Endothelial cell of hepatic sinusoid (primary cell): Measurements from ENCODE around the gene MYMX.

Experiments
- in situ Hi-C: cut with HindIII; loops from 2 replicates; pipeline ENCODE4 v1.10.0; 2017; ENCODE audit warnings: low sequenced_read_pairs

The MYMX gene

DNA sequence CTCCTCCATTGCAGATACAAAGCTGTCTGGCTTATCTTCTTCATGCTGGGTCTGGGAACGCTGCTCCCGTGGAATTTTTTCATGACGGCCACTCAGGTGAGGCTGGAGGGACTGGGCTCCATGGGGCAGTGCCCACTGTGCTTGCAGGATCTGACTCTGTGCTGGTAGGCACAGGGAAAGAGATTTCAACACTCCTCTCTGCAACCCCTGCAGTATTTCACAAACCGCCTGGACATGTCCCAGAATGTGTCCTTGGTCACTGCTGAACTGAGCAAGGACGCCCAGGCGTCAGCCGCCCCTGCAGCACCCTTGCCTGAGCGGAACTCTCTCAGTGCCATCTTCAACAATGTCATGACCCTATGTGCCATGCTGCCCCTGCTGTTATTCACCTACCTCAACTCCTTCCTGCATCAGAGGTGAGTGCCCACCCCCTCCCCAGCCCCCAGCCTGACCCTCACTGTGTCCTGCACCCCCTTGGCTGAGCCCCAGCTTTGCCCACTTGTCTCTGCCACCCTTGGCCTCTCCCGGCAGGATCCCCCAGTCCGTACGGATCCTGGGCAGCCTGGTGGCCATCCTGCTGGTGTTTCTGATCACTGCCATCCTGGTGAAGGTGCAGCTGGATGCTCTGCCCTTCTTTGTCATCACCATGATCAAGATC, 12.8 kb downstream of the MYMX start:
- in situ Hi-C loops, result loop anchor here (5.0 to 10.0 kb wide), 3 partner anchors 45 to 122 kb away; no protein-coding TSS in a partner anchor

DNA sequence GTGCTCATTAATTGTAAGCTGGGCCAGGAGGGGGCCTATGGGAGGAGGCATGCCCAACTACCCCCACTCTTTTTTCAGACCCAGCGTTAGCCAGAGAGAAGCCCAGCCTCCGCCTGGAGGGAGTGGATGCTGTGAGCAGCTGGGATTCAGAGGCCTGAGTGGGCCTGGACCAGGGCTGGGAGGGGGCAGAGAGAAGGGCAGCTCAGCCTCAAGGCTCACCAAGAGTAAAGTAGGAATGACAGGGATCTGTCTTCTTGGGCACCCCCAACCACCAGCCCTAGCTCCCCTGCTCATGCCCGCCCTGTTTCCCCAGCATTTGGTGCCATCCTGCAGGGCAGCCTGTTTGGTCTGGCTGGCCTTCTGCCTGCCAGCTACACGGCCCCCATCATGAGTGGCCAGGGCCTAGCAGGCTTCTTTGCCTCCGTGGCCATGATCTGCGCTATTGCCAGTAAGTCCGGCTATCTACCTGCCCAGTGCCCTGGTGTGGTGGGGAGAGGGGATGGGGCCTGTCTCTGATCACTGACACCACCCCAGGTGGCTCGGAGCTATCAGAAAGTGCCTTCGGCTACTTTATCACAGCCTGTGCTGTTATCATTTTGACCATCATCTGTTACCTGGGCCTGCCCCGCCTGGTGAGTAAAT, 13.4 kb downstream of the MYMX start:
- in situ Hi-C loops, result loop anchor here (5.0 to 10.0 kb wide), 3 partner anchors 45 to 123 kb away; no protein-coding TSS in a partner anchor

DNA sequence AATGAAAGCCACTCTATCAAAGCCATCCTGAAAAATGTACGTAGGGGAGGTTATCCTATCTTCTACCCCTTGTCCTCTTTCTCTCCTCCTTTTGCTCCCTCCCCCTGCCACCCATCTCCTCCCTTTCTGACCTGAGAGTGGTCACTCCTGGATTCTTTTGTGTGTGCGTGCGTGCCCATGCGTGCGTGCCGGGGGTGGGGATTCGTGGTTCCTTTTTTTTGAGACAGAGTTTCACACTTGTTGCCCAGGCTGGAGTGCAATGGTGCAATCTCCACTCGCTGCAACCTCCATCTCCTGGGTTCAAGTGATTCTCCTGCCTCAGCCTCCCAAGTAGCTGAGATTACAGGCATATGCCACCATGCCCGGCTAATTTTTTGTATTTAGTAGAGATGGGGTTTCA, 14.7 kb downstream of the MYMX start:
- in situ Hi-C loops, result loop anchor here (5.0 to 10.0 kb wide), 3 partner anchors 47 to 124 kb away; no protein-coding TSS in a partner anchor

DNA sequence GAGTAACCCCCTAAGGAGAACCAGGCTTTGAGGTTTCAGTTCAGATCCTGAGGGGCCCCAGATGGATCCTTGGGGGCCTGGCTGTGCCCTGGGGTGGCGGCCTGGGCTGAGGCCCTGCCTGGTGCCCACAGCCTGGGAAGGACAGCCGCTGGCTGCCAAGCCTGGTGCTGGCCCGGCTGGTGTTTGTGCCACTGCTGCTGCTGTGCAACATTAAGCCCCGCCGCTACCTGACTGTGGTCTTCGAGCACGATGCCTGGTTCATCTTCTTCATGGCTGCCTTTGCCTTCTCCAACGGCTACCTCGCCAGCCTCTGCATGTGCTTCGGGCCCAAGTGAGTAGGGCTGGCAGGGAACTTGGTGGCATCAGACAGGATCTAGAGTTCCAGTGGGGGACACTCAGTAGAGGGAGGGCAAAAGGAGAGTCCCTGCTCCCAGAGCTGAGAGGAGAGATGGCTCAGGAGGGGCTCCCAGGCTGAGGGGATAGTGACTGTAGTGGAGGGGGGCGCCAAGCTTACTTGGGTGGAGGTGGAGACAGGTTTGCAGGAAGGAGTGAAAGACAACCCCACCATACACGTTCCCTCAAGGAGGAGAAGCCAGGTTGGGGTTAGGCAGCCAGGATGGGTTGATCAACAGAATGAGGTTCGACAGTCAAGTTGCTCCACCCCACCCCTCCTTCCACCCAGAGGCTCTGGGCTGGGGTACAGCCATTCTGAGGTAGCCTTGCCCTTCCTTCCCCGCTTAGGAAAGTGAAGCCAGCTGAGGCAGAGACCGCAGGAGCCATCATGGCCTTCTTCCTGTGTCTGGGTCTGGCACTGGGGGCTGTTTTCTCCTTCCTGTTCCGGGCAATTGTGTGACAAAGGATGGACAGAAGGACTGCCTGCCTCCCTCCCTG, 16.2 kb downstream of the MYMX start:
- in situ Hi-C loops, result loop anchor here (5.0 to 10.0 kb wide), 3 partner anchors 48 to 126 kb away; no protein-coding TSS in a partner anchor

DNA sequence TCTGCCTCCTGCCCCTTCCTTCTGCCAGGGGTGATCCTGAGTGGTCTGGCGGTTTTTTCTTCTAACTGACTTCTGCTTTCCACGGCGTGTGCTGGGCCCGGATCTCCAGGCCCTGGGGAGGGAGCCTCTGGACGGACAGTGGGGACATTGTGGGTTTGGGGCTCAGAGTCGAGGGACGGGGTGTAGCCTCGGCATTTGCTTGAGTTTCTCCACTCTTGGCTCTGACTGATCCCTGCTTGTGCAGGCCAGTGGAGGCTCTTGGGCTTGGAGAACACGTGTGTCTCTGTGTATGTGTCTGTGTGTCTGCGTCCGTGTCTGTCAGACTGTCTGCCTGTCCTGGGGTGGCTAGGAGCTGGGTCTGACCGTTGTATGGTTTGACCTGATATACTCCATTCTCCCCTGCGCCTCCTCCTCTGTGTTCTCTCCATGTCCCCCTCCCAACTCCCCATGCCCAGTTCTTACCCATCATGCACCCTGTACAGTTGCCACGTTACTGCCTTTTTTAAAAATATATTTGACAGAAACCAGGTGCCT, 16.9 kb downstream of the MYMX start:
- in situ Hi-C loops, result loop anchor here (5.0 to 10.0 kb wide), 3 partner anchors 49 to 126 kb away; no protein-coding TSS in a partner anchor

DNA sequence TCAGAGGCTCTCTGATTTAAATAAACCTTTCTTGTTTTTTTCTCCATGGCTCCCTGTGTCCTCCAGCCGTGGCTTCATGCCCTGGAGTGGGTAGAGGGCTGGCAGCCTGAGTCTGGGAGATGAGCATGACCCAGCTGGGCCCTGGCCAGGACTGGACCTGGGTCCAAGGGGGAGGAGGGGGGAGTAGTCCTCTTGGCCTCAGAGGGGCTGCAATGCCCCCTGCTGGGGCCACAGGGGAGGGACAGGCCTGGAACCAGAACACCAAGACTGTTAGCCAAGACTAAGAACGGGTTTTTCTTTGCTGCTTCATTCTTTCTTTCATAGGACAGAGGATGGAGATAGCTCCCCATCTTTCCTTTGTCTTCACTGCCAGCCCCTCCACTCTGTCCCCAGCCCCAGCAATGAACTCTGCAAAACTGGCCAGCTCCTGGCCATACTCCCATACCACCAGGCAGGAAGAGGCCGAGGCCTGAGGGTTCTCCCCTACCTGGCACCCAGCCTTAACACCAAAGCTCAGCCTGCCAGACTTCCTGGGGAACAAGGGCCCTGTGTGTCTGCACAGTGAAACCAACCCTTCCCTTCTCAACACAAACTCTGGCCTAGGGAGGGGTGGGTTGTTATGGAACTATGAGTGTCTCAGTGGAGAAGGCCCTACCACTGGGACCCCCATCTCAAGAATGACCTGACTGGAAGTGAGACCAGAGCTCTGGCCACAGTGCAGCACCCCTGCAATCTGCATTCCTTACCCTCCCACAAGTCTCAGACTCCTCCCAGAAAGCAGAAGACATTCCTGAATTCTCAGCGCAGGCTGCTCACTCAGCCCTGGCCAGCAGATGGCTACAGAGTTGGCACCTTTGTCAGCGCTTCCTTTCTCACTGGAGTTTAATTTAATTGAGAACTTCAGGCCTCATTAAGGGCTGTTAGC, 17.6 kb downstream of the MYMX start:
- in situ Hi-C loops, result loop anchor here (5.0 to 10.0 kb wide), 3 partner anchors 50 to 127 kb away; no protein-coding TSS in a partner anchor

DNA sequence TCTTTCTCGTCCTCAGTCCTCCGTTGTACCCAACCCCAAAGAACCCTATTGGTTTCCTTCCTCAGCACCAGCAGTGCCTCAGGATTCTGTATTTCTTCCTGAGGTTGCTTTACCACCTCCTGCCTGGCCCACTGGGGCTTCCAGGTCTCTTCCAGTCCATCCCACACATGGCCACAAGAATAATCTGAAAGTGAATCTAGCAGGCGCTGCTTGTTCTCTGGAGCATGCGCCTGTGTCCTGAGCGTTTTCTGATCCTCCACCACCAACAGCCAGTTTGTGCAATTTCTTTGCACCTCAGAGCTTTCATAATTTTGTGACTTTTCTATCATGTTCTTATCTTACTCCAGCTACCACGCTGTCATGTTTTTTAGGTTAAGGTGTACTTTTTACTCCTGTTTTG, 18.5 kb downstream of the MYMX start:
- in situ Hi-C loops, result loop anchor here (10.0 kb wide), 1 partner anchor 50 kb away; no protein-coding TSS in a partner anchor

DNA sequence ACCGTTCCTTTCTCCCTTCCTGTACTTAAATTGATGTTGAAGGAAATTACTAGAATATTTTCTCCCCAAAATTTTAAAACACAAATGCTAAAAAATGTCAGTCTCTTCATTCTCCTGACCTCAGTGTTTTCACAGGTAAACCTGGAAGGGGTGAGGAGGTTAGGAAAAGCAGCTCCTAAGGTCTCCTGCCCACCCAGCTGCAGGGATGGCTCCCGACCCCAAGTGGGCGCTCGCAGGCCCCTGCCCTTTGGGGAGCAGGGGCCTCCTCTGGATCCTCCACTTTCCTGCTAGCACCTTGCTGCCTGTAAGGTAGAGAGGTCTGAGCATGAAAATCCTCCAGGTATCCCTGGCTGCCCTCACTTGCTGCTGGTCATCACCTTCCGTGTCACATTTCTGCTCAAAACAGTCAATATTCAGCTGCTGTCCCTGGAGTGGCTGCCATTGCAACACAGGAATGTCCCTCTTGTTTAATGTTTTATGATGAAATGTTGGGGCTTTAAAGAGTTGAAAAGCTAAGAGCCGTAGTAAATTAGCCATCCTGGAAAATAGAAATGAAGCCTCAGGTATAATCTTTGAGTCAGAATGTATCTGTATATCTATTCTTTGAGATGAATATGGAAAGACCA, 19.3 kb downstream of the MYMX start:
- in situ Hi-C loops, result loop anchor here (10.0 kb wide), 1 partner anchor 51 kb away; no protein-coding TSS in a partner anchor

DNA sequence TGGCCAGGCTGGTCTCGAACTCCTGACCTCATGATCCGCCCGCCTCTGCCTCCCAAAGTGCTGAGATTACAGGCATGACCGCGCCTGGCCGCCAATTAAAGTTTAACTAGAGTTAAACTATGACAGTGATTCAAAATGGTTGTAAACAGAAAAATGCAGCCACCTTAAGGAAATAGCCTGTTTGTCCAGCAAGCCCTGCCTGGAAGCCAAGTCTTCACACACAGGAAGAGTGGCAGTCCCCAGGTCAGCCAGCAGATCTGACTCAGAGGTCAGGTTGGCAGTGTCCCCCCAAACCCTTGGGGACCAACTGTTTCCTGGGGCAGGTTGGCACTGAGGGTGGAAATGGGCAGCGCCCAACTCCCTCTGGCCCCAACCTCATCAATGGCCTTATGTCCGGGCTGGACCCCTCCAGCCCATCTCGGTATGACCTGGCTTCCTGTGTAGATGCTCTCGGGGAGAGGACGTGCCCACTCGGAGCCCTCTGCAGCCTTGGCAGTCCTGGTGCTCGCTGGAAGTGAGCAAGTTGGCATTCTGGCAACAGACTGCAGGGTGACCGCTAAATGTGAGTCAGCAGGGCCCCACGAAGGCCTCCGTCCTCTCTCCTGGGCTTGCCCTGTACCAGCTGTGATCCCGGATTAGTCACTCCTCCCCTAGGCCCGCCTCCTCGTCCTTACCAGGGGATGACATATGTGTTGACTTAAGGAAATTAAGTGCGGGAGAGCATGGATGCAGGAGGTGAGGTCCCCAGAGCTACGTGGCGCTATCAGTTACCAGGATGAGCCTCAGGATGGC, 20.5 kb downstream of the MYMX start:
- in situ Hi-C loops, result loop anchor here (10.0 kb wide), 1 partner anchor 52 kb away; no protein-coding TSS in a partner anchor

DNA sequence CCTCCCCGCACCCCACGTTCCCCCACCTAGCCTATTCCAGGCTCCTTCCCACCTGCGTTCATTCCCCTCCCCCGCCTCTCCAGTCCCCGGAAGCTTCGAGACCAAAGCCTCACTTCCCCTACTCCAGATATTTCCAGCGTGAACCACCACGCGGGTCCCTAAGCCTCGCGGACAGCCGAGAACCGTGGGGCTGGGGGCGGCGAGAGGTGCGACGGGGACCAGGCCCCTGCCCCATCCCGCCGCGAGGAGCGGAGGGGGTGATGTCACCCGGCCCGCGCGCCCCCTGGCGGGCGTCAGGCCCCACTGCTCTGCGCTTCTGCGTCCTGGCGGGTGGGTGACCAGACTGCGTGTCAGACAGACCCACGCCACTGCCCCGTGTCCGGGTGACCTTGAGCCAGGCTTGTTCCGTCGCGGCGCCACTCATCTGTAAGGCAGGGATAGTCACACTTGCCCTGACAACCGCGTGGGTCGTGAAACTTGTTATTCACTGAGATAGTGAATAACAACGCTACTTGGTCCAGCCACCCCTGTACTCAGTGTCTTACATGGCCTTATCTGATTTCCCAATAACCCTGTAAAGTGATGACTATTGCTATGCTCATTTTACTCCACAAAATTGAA, 21.2 kb downstream of the MYMX start:
- in situ Hi-C loops, result loop anchor here (10.0 kb wide), 1 partner anchor 53 kb away; no protein-coding TSS in a partner anchor

DNA sequence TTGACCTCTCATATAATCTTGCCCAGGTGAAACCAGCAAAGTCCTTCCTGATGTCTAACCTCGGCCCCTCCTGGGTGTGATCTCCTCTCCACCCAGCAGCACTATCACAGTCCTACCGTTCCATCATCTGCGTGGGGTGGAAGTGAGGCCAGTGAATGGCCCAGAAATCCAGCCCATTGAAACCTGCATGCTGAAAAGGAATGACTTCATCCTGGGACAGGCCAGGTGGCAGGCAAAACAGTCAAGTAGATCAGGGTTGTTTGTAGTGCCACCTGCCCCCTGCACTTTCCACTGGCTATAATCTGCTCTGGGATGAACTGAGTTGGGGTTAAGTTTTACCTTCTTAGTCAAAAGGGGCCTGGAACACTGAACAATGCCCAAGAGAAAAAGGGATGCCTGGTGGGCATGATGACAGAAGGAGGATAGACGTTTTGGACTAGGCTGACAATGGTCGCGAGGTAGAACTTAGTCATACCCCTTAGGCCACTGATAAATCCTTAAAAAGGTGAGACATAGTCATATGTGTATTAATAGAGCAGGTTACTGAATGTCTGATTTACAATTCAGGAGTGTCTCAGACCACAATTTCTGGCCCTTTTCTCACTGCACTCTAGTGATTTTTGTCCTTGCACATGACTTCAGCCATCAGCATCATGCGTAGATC, 22.1 kb downstream of the MYMX start:
- in situ Hi-C loops, result loop anchor here (10.0 kb wide), 1 partner anchor 54 kb away; no protein-coding TSS in a partner anchor

DNA sequence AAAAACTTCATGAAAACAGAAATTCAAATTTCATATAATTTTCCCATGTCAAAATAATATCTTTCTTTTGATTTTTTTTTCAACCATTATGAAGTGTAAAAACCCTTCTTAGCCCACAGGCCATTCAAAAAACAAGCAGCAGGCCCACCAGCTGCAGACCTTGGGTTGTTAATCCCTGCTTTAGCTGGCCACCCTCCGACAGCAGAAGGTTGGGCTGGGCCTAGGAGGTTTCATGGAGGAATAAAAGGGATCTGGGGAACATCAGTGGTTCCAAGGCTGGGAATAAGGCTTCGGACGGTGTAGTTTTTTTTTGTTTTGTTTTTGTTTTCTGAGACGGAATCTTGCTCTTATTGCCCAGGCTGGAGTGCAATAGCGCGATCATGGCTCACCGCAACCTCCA, 26.6 kb downstream of the MYMX start:
- in situ Hi-C loops, result no loop called here

DNA sequence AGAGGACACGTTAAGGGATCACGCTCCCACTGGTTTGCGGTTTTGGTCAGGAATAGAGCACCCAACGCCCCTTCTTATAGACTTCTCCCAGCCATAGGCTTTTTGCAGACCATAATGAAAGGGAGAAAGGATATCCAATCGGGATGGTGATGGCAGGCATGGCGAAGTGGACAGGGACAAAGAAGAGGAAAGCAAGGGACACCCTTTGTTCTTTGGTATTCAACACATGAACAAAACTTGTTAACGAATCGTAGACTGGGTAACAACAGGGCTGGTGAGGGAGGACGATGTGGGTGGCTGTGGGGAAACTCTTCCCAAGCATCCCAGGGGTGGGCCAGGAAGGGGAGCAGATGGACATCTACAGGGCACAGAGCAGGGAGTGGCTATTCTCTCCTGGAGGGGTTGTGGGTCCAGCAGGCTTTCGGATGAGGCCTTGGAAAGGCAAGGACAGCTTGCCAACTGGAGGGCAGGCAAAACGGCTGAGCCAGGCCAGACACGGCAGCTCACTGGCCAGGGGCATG, 28.7 kb downstream of the MYMX start:
- in situ Hi-C loops, result no loop called here

DNA sequence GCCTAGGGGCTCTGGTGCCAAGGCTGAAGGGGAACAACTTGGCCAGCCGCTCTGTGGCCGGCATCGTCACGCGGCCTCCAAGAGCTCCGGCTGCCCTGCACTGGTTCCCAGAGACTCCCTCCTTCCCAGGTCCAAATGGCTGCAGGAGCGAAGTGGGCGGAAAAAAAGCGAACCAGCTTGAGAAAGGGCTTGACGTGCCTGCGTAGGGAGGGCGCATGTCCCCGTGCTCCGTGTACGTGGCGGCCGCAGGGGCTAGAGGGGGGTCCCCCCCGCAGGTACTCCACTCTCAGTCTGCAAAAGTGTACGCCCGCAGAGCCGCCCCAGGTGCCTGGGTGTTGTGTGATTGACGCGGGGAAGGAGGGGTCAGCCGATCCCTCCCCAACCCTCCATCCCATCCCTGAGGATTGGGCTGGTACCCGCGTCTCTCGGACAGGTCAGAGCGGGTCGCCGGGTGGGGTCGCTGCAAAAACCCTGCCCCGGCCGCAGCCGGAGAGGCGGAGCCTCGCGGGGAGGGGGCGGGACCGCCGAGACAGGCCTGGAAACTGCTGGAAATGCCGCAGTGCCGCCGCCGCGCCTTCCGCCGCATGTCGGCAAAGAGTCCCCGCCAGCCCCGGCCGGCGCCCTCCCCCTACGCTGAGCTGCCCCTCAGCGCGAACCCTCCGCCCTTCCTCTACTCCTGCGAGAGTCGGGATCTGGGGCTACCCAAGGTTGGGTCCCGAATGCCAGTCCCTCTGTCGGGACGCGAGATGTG, 29.4 kb downstream of the MYMX start:
- in situ Hi-C loops, result no loop called here

DNA sequence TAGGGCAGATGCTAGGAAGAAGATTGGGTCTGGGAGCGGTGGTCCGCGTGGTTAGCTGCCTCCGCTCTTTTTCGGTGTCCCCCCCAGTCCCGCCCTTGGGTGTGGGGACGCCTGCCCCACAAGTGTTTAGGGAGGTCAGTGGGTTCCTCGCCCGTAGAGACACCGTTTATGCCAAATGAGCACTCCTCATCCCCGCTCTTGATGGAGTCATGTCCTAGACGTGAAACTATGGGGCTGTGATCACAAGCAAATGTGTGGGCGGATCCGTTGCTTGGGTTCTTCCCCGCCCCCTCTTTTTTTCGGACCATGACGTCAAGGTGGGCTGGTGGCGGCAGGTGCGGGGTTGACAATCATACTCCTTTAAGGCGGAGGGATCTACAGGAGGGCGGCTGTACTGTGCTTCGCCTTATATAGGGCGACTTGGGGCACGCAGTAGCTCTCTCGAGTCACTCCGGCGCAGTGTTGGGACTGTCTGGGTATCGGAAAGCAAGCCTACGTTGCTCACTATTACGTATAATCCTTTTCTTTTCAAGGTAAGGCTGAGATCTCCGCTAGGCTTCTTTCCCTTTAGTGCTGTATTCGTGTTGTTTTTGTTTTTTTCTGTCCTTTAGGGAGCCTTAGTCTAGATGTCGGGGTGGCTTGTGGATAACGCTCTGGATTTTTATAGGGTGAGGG, 30.1 kb downstream of the MYMX start, which contains the start of gene HSP90AB1:
HSP90AB1 (plus strand) TSS at position 439 of the 675 bp plus-strand sequence. CDS start 1,529 bp downstream, outside the sequence.
- in situ Hi-C loops, result no loop called here
